Measurements from ENCODE around the gene MOGAT2. TPM values are rescaled to one million over a fixed set of nuclear protein-coding genes. Genes with fewer than 3 reads are reported as not detected.

MOGAT2 gene
- total RNA-seq, 1 donor from 2014 or later = not detected

DNA sequence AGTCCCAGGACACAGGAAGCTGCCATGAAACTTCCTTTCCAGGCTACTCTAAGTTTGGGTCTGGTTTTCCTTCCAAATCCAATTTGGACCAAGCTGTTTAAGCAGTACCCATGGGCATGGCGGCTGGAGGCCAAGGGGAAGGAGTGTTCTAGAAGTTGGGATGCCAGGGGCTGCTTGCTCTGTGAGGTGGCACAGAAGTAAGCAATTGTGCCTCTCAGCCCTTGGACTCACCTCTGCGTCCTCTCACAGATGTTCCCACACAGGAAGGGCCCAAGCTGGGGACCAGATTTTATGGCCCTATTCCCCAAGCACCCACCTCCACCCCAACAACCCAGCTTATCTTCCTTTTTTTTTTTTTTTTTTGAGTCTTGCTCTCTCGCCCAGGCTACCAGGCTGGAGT is 47.5 kb downstream of the MOGAT2 start:
- H3K27ac Mint-ChIP-seq (ENCODE audit: unreplicated experiment) = no peak overlapping the region
- TF ChIP-seq, protein P1, sequence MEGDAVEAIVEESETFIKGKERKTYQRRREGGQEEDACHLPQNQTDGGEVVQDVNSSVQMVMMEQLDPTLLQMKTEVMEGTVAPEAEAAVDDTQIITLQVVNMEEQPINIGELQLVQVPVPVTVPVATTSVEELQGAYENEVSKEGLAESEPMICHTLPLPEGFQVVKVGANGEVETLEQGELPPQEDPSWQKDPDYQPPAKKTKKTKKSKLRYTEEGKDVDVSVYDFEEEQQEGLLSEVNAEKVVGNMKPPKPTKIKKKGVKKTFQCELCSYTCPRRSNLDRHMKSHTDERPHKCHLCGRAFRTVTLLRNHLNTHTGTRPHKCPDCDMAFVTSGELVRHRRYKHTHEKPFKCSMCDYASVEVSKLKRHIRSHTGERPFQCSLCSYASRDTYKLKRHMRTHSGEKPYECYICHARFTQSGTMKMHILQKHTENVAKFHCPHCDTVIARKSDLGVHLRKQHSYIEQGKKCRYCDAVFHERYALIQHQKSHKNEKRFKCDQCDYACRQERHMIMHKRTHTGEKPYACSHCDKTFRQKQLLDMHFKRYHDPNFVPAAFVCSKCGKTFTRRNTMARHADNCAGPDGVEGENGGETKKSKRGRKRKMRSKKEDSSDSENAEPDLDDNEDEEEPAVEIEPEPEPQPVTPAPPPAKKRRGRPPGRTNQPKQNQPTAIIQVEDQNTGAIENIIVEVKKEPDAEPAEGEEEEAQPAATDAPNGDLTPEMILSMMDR (IDR thresholded peaks at IDR 0.05) = no peak
- DNase-seq (ENCODE audit: extremely low spot score, unreplicated experiment) = no peak
- H3K4me1 Mint-ChIP-seq (ENCODE audit: unreplicated experiment) = peaks cover 7% of the 10 kb centered on the region
- no peaks in the 10 kb centered on the region for H3K9me3 Mint-ChIP-seq (ENCODE audit: unreplicated experiment)
- H3K36me3 Mint-ChIP-seq (ENCODE audit: unreplicated experiment) = no peaks in the 10 kb centered on the region
- H3K27me3 Mint-ChIP-seq (ENCODE audit: unreplicated experiment) = peaks cover 25% of the 10 kb centered on the region
- no peak overlapping the region for H3K4me3 Mint-ChIP-seq (ENCODE audit: unreplicated experiment)

DNA sequence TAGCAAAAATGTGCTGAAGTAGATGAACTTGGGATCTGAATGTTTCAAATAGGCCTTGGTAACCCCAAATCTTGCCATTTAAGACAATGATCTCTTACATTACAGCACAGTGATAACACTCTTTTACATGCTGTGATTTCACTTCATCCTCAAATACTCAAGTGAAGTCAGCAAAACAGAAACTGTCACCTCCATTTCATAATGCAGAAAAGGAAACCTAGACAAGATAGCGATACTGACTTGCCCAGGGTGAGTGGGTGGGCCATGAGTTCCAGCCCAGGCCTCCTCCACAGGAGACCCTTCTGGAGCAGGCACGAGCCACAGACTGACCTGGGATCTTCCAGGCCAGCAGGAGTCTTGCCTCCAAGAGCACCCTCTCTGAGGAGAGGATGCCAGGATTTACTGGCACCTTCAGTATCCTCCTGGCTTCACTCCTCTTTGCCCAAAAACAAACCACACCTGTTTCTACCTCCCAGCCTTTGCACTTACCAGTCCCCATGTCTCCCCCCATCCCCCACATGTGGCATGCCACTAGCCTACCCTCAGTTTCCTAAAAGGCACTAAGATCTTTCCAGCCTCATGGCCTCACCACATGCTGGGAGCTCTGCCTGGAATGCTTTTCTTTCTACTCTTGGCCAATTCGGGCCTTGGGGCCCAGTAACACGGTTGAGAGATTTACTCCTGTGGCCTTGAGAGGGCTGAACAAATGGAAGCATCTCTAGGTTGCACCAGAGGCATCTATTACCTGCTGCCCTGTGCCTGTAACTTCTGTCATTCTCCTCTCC is 49.0 kb downstream of the MOGAT2 start:
- Mint-ChIP-seq H3K4me3 (ENCODE audit: unreplicated experiment) (no peak overlapping the region), H3K4me1 (ENCODE audit: unreplicated experiment) (peaks cover 7% of the 10 kb centered on the region), H3K27ac (ENCODE audit: unreplicated experiment) (no peak overlapping the region), H3K27me3 (ENCODE audit: unreplicated experiment) (peaks cover 39% of the 10 kb centered on the region), H3K36me3 (ENCODE audit: unreplicated experiment) (no peaks in the 10 kb centered on the region), H3K9me3 (ENCODE audit: unreplicated experiment) (no peaks in the 10 kb centered on the region)
- TF ChIP-seq, protein P1 (IDR thresholded peaks at IDR 0.05) = no peak
- DNase-seq (ENCODE audit: extremely low spot score, unreplicated experiment) = no peak

DNA sequence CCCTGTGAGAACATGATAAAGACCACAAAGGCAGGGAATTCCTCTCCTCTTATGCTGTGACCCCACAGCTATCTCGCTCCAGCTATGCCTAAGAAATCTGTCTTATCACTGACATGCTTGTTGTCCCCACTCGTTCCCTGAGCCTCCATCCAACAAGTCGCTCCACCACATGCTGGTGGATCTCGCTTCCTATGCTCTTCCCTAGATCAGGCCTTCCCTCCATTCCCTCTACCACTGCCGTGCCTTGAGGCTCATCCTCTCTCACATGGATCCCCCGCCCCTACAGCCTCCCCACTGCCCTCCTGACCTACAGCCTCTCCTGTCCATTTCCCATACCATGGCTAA is 49.6 kb downstream of the MOGAT2 start:
- H3K36me3 Mint-ChIP-seq (ENCODE audit: unreplicated experiment) = no peaks in the 10 kb centered on the region
- H3K27me3 Mint-ChIP-seq (ENCODE audit: unreplicated experiment) = peaks cover 42% of the 10 kb centered on the region
- no peaks in the 10 kb centered on the region for H3K9me3 Mint-ChIP-seq (ENCODE audit: unreplicated experiment)
- H3K4me1 Mint-ChIP-seq (ENCODE audit: unreplicated experiment) = peaks cover 7% of the 10 kb centered on the region
- no peak overlapping the region for H3K4me3 Mint-ChIP-seq (ENCODE audit: unreplicated experiment)
- H3K27ac Mint-ChIP-seq (ENCODE audit: unreplicated experiment) = no peak overlapping the region
- TF ChIP-seq, protein P1 (IDR thresholded peaks at IDR 0.05) = no peak
- DNase-seq (ENCODE audit: extremely low spot score, unreplicated experiment) = no peak

DNA sequence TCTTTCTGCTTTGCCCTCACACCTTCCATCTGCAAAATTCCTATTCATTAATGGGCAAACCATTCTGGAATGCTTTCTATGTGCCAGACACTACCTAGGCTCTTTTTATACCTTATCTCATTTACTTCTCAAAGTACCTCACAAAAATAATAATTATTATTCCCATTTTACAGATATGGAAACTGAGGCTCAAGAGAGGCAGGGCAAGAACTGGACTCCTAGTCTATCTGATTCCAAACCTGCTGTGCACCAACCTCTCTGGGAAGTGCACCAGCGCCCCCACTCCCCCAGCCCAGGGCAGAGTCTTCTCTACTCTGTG is 50.1 kb downstream of the MOGAT2 start:
- Mint-ChIP-seq H3K36me3 (ENCODE audit: unreplicated experiment) (no peaks in the 10 kb centered on the region), H3K4me1 (ENCODE audit: unreplicated experiment) (peaks cover 7% of the 10 kb centered on the region), H3K27ac (ENCODE audit: unreplicated experiment) (no peak overlapping the region), H3K27me3 (ENCODE audit: unreplicated experiment) (peaks cover 44% of the 10 kb centered on the region), H3K9me3 (ENCODE audit: unreplicated experiment) (no peaks in the 10 kb centered on the region), H3K4me3 (ENCODE audit: unreplicated experiment) (peak overlapping the region; percentile 66)
- TF ChIP-seq, protein P1 (IDR thresholded peaks at IDR 0.05) = no peak
- DNase-seq (ENCODE audit: extremely low spot score, unreplicated experiment) = no peak

DNA sequence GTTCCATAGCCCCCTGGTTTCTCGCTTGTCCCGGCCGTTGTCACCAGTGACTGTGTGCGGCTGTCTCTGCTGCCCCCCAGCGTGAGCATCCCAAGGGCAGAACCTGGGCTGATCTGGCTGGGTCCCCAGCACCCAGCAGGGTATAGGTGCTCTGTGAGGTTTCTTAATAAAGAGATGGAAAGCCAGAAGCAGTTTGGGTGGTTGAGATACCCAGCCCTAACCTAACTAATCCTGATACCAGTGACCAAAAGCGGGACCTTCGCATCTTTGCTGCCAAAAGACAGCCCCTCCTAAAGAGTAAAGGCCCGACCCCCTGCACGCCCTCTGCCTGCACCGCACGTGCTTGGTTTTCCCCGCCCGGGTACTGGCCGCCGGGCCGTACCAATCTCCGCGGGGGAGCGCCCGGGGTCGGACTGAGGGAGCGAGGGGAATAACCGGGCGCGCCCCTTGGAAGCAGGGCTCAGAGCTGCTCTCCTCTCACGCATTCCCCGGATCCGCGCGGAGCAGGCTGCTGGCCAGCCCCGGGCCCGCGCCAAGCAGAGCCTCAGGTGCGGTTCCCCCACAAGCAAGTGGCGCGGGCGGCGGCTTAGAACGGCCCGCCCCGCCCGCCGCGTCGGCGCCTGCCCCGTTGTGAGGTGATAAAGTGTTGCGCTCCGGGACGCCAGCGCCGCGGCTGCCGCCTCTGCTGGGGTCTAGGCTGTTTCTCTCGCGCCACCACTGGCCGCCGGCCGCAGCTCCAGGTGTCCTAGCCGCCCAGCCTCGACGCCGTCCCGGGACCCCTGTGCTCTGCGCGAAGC is 50.7 kb downstream of the MOGAT2 start, which contains the start of gene DGAT2:
DGAT2 (plus strand) TSS at position 667 of the 797 bp plus-strand sequence. CDS start 214 bp downstream, outside the sequence.
- Mint-ChIP-seq H3K4me1 (ENCODE audit: unreplicated experiment) (peaks cover 7% of the 10 kb centered on the region), H3K36me3 (ENCODE audit: unreplicated experiment) (no peaks in the 10 kb centered on the region), H3K9me3 (ENCODE audit: unreplicated experiment) (no peaks in the 10 kb centered on the region), H3K27me3 (ENCODE audit: unreplicated experiment) (peaks cover 44% of the 10 kb centered on the region), H3K27ac (ENCODE audit: unreplicated experiment) (no peak within 1 kb of the TSS), H3K4me3 (ENCODE audit: unreplicated experiment) (peak within 1 kb of the TSS; percentile 66)
- DNase-seq (ENCODE audit: extremely low spot score, unreplicated experiment) = no peak
- TF ChIP-seq, protein P1 (IDR thresholded peaks at IDR 0.05) = peak; percentile 16

Data from osteocyte (in vitro differentiated cells).